GM18519 (cell line): ENCODE measurements around the gene CFHR4.
"Not testable (repeated sequence)": the region's sequence is repeated elsewhere in the genome, so short reads cannot be mapped to it uniquely, and the experiment has no call there.

ENCODE experiments used
- ATAC-seq: cut with Tn5 transposase; IDR thresholded peaks from one replicate; pipeline ENCODE4 v1.9.1; 2021; ENCODE audit warnings: mild to moderate bottlenecking, moderate library complexity; ENCODE audit not compliant: unreplicated experiment, low FRiP score

The CFHR4 gene

GRCh38 chr1:196887515-196888239 is at the start of gene CFHR4:
Gene CFHR4, plus strand, starts transcription at chr1:196888052. Its CDS starts 99 bp downstream, at chr1:196888151.
- ATAC-seq = peak; percentile 97

GRCh38 chr1:196849613-196850492 is 38.0 kb upstream of the CFHR4 start:
- not testable (repeated sequence) for ATAC-seq

DNA sequence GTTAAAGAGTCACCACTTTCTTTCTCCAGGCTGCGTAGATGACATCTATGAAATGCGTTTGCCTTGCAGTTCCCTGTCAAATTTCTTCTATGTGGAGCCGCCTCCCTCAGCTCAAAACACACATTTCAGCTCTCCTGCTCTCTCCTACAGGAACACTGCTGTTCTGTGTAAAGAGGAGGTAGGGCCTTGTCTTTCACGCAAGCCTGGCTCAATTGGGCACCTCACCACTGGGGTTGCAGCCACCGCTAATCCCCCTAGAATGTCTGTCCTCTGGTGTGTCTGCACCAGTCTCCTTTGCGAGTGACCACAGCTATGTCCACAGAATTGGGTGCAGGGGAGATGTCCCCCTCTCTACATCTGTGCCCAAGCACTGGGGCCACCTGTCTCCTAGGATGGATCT is 31.8 kb upstream of the CFHR4 start:
- no peak for ATAC-seq

DNA sequence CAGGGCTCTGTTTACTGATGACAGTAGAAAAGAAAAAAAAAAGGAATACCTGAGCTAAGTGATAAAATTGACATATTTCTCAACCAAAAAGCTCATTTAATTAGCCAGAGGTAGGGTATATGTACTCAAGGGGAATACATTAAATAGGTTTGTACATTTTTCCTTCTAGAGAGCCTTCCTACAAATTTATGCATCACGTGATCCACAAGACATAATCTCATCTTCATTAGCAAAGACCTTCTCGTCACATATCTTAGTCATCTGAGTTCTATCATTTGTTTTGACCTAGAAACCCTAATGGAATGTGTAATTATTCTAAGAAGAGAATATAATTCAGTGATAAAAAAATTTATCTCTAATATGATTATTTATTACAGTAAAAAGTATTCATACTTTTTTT is 30.7 kb upstream of the CFHR4 start:
- no peak for ATAC-seq

- no peak for ATAC-seq
These were observed 29.0 kb upstream of the CFHR4 start for GRCh38 chr1:196858811-196859210.

GRCh38 chr1:196860323-196860884 is 27.4 kb upstream of the CFHR4 start:
- no peak for ATAC-seq

GRCh38 chr1:196861429-196861828 is 26.4 kb upstream of the CFHR4 start:
- ATAC-seq = no peak

DNA sequence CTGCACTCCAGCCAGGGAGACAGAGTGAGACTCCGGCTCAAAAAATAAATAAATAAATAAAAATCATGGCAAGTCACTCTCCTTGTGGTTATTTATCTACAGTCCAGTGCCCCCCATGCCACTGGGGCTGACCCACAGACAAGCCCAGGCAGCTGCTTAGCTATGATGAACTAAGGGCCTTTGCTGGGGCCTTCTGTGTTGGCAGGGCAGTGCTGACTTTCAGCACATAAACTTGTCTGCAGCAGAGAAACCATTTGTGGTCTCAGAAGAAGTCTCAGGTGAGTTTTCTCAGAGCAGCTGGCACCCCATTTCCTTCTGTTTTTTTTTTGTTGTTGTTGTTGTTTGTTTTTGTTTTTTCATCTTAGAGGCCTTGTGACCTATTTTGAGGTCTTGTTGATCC is 20.9 kb upstream of the CFHR4 start:
- no peak for ATAC-seq

GRCh38 chr1:196873385-196873784 is 14.5 kb upstream of the CFHR4 start:
- no peak for ATAC-seq

DNA sequence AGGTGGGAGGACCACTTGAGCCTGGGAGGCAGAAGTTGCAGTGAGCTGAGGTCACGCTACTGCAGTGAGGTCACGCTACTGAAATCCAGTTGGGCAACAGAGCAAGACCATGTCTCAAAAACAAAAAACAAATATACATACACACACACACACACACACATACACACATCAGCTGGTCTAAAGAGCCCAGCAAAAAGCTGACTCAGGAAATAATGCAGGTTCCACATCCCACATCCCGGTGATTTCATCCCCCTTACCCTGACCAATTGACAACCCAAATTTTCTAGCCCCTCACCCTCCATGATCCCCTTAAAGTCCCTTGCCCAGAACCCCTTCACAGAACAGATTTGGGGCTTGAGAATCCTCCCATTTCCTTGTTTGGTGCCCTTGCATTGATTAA is 11.9 kb upstream of the CFHR4 start:
- no peak for ATAC-seq

GRCh38 chr1:196877964-196878363 is 9.9 kb upstream of the CFHR4 start:
- no peak for ATAC-seq

- ATAC-seq = not testable (repeated sequence)
These were observed 1.3 kb upstream of the CFHR4 start for GRCh38 chr1:196886560-196886959.

GRCh38 chr1:196890668-196891067 is 2.8 kb downstream of the CFHR4 start:
- ATAC-seq = no peak

DNA sequence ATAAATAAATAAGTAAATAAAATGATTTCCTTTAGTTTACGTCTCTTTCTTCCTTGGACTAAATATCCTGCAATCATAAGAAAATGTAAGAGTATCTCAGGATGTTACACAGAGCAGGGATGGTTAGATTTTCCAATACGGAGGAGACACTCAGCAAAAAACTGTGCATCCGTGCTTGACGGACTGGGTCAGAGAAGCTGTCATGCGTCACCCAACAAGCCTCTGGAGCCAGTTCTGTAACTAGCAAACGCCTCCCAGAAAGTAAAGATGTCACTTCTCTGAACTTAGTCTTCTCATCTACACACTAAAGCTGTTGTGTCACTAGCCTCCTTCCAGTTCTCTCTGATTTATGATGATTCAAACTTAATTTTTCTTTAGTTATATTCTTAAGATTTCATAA is 3.4 kb downstream of the CFHR4 start:
- no peak for ATAC-seq

DNA sequence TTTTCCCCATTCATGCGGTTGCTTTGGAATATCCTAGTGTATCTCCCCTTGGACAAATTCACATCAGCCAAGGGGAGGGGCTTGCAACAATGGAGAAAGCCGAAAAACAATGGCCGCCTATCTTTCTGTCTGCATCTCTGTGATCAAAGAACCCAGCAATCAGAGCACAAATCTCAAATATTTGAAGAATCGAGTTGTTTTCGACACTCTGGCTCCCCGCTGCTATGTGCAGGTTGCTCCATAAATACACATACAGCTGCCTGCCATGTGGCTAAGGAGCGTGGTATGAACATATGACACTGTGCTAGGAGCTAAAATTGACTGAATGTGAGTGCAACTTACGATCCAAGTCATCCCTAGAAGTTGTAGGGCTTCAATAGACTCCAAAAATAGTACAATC is 8.5 kb downstream of the CFHR4 start:
- ATAC-seq = no peak

DNA sequence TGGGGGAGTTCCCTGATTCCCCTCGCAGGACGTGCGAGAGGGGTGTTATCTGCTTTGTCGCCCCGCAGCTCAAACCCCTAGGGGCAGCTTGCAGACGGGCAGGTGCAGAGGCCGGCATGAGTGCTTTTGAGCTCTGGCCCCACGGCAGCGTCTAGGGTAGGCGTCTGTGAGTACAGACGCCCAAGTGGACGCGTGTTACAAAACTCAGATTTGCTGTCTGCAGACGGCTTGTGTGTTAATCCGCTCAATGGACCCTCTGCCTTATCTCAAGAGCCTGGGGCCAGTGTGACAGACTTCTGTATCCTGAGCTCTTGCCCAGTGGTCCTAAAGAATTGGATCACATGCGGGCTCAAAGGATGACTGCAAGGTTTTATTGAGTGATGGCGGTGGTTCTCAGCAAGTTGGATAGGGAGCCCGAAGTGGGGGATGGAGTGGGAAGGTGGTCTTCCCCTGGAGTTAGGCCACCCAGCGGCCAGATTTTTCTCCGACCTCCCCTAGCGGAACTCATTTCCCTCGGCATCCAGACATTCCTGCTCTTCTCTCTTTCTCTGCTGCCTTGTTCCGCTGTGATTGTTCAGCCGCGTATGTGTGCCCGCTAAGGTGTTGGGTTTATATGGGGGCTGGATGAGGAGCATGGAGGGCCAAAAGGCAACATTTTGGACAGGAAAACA is 9.4 kb downstream of the CFHR4 start:
- ATAC-seq = no peak

- no peak for ATAC-seq
These were observed 14.5 kb downstream of the CFHR4 start for GRCh38 chr1:196902344-196902743.

GRCh38 chr1:196910215-196910614 is 22.4 kb downstream of the CFHR4 start:
- no peak for ATAC-seq

DNA sequence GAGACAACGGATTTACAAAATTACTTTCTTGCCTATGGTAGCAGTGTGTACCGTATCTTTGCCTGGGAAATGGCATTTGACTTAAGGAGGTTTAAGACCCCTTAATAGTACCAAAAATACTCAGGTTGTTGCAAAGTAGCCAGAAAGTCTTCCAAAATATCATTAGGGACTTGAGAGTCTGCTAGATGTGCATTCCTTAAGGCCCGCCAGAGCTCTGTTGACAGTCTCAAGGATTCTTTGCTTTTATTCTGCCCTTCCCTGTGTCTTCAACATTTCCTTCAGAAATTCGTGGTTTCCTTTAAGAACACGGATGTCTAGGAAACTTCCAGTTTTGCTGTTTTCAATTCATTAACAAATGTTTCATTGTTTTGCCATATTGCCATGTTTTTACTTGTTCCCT is 24.4 kb downstream of the CFHR4 start:
- ATAC-seq = not testable (repeated sequence)

DNA sequence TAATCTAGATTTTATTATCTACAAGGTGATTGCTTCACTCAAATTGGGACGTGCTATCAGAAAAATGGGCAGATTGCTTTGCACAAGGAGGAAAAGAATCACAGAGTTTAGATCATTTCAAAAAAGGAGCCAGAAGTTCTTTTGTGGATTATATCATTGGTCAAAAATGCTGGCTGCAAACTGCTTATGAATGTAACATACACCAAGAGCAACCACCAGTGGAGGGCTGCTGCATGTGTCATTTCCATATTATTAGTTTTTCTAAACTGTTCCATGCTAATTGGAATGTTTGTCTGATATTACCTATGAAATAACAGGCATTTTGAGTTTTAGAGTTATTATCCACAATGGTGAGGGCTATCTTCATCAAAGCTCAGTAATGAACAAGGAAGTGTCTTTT is 39.0 kb downstream of the CFHR4 start:
- not testable (repeated sequence) for ATAC-seq

GRCh38 chr1:196932853-196933252 is 45.0 kb downstream of the CFHR4 start:
- ATAC-seq = not testable (repeated sequence)
